ENCODE measurements around the gene PCED1B.

DNA sequence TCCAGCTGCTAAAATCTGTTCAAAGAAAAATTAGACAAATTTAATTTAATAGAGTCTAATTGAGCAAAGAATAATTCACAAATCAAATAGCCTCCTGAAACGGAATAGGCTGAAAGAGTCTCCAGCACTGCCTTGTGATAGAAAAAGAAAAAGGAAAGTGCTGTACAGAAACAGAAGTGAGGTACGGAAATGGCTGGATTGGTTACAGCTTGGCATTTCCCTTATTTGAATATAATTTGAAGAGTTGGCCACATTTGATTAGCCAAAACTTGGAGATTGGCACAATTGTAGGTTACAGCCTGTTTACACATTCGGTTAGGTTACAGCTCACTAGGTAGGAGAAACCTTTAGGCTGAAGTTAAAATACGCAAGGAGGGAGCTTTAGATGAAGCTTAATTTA is 24.8 kb upstream of the PCED1B start:
- TF ChIP-seq, protein P1, sequence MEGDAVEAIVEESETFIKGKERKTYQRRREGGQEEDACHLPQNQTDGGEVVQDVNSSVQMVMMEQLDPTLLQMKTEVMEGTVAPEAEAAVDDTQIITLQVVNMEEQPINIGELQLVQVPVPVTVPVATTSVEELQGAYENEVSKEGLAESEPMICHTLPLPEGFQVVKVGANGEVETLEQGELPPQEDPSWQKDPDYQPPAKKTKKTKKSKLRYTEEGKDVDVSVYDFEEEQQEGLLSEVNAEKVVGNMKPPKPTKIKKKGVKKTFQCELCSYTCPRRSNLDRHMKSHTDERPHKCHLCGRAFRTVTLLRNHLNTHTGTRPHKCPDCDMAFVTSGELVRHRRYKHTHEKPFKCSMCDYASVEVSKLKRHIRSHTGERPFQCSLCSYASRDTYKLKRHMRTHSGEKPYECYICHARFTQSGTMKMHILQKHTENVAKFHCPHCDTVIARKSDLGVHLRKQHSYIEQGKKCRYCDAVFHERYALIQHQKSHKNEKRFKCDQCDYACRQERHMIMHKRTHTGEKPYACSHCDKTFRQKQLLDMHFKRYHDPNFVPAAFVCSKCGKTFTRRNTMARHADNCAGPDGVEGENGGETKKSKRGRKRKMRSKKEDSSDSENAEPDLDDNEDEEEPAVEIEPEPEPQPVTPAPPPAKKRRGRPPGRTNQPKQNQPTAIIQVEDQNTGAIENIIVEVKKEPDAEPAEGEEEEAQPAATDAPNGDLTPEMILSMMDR (IDR thresholded peaks at IDR 0.05) = no peak
- no peak for TF ChIP-seq EP300 (IDR thresholded peaks at IDR 0.05)
- no peak for TF ChIP-seq POLR2A (IDR thresholded peaks at IDR 0.05)
- TF ChIP-seq POLR2AphosphoS5 (IDR thresholded peaks at IDR 0.05) = no peak

All from upper lobe of left lung (tissue), 4 donors.